ENCODE results near the gene DENND2D.

DNA sequence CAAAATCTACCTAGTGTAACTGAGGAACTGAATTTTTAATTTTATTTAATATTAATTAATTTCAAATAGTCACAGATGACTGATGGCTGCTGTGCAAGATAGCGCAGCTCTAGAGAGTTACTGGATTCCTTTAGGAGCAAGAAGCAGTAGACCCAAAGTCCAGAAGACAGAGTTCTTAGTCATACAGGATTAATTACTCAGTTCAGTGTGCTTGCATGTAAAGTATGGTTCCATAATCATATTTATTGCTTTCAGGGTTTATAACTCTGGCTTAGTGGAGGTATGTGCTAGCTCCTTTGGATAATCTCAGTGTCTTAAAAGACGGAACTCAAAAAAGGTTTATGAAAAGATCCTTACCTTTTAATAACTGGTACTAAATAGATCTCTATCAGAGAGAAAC, 43.0 kb downstream of the DENND2D start:
- TF ChIP-seq ZNF274 (IDR thresholded peaks at IDR 0.05; ENCODE audit: low read depth, low read length) (no peak), SUZ12 (IDR thresholded peaks at IDR 0.05; ENCODE audit: extremely low read depth, insufficient read depth, insufficient read length) (no peak)

Data from NT2/D1 (cell line).